ENCODE data around the gene BBOF1. TPM values are rescaled to one million over a fixed set of nuclear protein-coding genes. Genes with fewer than 3 reads are reported as not detected.

Gene BBOF1
- total and polyA plus RNA-seq, 2 of the 4 experiments (the other 2 are of a cell fraction), result 1.6 TPM

DNA sequence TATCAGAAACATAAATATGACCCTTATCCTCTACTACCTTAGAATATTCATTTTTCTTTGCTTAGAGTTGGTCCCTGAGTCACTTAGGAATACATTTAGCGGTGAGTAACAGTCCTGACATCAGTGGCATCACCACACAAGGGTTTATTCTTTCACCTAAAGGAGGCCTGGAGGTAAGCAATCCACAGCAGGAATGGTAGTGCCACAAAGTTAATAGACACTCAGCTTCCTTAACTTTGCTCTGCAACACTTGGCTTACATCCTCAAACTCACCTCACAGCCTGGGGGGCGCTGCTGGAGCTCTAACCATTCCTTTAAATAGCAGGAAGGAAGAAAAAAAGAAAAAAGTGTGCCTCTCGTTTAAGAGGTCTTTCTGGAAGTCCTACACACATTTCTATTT, 29.1 kb downstream of the BBOF1 start:
- no CpG with 5 or more reads among the region's 3 CpGs for WGBS, 2 experiments (ENCODE audit: extremely low coverage in 2 of 2, insufficient read length in 1 of 2)
- Histone ChIP-seq H2AFZ (replicated peaks; ENCODE audit: low read length, poor library complexity) (peak overlapping the region; percentile 11), H2AK9ac (replicated peaks; ENCODE audit: low read depth, low read length, poor library complexity) (no peak overlapping the region), H3K4me3 (ENCODE audit: insufficient read depth, low read depth, low read length) (no peak overlapping the region), H3K4me2 (ENCODE audit: low read depth, low read length) (no peak overlapping the region), H3K27ac (ENCODE audit: insufficient read depth, low read length) (no peak overlapping the region), H4K8ac (ENCODE audit: low read depth in 2 of 2, low read length in 2 of 2) (no peak overlapping the region), H2AK5ac (ENCODE audit: low read depth, low read length) (no peak overlapping the region), H2BK20ac (ENCODE audit: low read depth, low read length) (no peak overlapping the region), H3K4ac (ENCODE audit: low read depth, low read length) (no peak overlapping the region), H3K23ac (ENCODE audit: low read depth, low read length) (no peak overlapping the region), H3K14ac (replicated peaks; ENCODE audit: low read depth, low read length) (no peak overlapping the region), H2BK5ac (ENCODE audit: low read depth, low read length, poor library complexity, severe bottlenecking) (no peak overlapping the region), H2BK120ac (ENCODE audit: low read depth, low read length) (no peak overlapping the region), H4K91ac (ENCODE audit: insufficient read depth, low read depth, low read length) (no peak overlapping the region), H3K36me3 (ENCODE audit: control insufficient read depth, insufficient read depth, low read length) (no peaks in the 10 kb centered on the region), H3K9ac (ENCODE audit: low read depth, low read length) (no peak overlapping the region), H3K18ac (ENCODE audit: low read depth, low read length) (no peak overlapping the region), H3K9me3 (ENCODE audit: control insufficient read depth, insufficient read depth, low read length) (no peaks in the 10 kb centered on the region), H3K27me3 (ENCODE audit: control insufficient read depth, insufficient read depth, low read length) (no peaks in the 10 kb centered on the region), H2BK15ac (ENCODE audit: low read depth, low read length) (no peak overlapping the region), H3K9me1 (ENCODE audit: insufficient read depth, low read length) (peaks cover 5% of the 10 kb centered on the region; the same call in 1 of the 2 replicates), H3K79me1 (ENCODE audit: low read depth in 1 of 2, low read length in 2 of 2) (no peaks in the 10 kb centered on the region), H4K5ac (ENCODE audit: low read depth, low read length) (no peak overlapping the region), H4K20me1 (ENCODE audit: insufficient read depth, low read length) (no peaks in the 10 kb centered on the region), H3K56ac (ENCODE audit: extremely low read depth, insufficient read depth, low read length) (no peak overlapping the region), H3K4me1 (ENCODE audit: control insufficient read depth, insufficient read depth, low read length) (no peaks in the 10 kb centered on the region; the same call in 1 of the 2 replicates)
- no TSS peak for BruUV-seq (replicated peaks)
- DNase-seq (peak; percentile 53), ATAC-seq (ENCODE audit: low read depth) (peak; percentile 46)
- ChIA-PET CTCF (interaction anchor here (0.7 to 1.0 kb wide), 2 partner anchors 11 to 95 kb away, joined by 3 to 4 read pairs; no protein-coding TSS in a partner anchor), POLR2A (ENCODE audit: unreplicated experiment) (no interaction called here)
- dilution Hi-C loops (cut with HindIII; ENCODE audit: low sequenced_read_pairs, unreplicated experiment) (no loop called here), in situ Hi-C loops (cut with MboI; ENCODE audit: low sequenced_read_pairs) (loop anchor here (25.0 kb wide), 1 partner anchor 536 kb away; no protein-coding TSS in a partner anchor), intact Hi-C loops (cut with micrococcal nuclease) (no loop called here)
- TF ChIP-seq MAZ (IDR thresholded peaks at IDR 0.05; ENCODE audit: borderline replicate concordance, low read depth, low read length) (no peak), CEBPB (IDR thresholded peaks at IDR 0.05; ENCODE audit: low read depth, low read length) (no peak), RAD21 (IDR thresholded peaks at IDR 0.05; ENCODE audit: low read length) (no peak), RFX5 (IDR thresholded peaks at IDR 0.05; ENCODE audit: low read depth, low read length) (no peak)
- TF ChIP-seq, protein P1, sequence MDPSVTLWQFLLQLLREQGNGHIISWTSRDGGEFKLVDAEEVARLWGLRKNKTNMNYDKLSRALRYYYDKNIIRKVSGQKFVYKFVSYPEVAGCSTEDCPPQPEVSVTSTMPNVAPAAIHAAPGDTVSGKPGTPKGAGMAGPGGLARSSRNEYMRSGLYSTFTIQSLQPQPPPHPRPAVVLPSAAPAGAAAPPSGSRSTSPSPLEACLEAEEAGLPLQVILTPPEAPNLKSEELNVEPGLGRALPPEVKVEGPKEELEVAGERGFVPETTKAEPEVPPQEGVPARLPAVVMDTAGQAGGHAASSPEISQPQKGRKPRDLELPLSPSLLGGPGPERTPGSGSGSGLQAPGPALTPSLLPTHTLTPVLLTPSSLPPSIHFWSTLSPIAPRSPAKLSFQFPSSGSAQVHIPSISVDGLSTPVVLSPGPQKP (IDR thresholded peaks at IDR 0.05; ENCODE audit: borderline replicate concordance, low read depth, low read length), result no peak
- TF ChIP-seq, protein P2, sequence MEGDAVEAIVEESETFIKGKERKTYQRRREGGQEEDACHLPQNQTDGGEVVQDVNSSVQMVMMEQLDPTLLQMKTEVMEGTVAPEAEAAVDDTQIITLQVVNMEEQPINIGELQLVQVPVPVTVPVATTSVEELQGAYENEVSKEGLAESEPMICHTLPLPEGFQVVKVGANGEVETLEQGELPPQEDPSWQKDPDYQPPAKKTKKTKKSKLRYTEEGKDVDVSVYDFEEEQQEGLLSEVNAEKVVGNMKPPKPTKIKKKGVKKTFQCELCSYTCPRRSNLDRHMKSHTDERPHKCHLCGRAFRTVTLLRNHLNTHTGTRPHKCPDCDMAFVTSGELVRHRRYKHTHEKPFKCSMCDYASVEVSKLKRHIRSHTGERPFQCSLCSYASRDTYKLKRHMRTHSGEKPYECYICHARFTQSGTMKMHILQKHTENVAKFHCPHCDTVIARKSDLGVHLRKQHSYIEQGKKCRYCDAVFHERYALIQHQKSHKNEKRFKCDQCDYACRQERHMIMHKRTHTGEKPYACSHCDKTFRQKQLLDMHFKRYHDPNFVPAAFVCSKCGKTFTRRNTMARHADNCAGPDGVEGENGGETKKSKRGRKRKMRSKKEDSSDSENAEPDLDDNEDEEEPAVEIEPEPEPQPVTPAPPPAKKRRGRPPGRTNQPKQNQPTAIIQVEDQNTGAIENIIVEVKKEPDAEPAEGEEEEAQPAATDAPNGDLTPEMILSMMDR (conservative IDR thresholded peaks at IDR 0.05; ENCODE audit: low read depth, low read length), result peak; percentile 9; the same call in 1 of the 2 replicates
